Measurements from ENCODE around the gene CRABP2.

CRABP2 gene

GRCh38 chr1:156705321-156705917 lies at the start of gene CRABP2:
TSS of gene CRABP2 (minus strand) at chr1:156705583. CDS start at chr1:156705446, 137 bp downstream.
- peak within 1 kb of the TSS; percentile 63 for H3K4me3 ChIP-seq (ENCODE audit: low read depth, low read length)

- no peak overlapping the region for H3K4me3 ChIP-seq (ENCODE audit: low read depth, low read length)
These were observed 48.8 kb upstream of the CRABP2 start for GRCh38 chr1:156754219-156754618.

DNA sequence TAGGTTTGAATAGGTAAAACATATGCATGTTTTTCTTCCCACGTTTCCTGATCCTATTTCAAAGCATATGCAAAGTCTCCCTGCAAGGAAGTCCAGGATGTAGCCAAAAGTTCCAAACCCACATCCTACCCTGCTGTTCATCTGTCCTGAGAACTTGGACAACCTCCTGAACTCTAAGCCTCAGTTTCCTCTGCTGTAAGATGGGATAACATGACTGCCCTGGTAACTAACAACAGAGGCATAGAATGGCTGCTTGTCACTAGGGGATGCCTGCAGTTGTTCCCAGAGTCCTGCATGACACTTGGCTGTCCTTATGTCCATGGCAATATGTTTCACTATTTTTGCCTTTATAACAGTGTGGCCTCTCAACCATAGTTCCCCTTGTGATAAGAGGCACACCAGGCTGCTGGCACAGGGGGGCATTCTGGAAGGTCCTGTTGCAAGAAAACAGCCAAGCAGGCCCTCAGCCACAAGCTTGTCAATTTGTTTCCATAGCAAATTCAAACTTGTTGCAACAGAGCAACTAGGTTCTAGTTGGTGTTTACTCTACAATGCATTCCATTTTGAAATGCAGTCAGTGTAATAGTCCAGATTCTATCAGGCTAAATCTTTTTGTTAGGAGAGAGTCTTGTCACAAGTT lies 47.6 kb upstream of the CRABP2 start:
- H3K4me3 ChIP-seq (ENCODE audit: low read depth, low read length): peak overlapping the region; percentile 74

- H3K4me3 ChIP-seq (ENCODE audit: low read depth, low read length): peak overlapping the region; percentile 74
These were observed 46.5 kb upstream of the CRABP2 start for GRCh38 chr1:156751757-156752481.

- H3K4me3 ChIP-seq (ENCODE audit: low read depth, low read length): peak within 1 kb of the TSS; percentile 78
These were observed 46.0 kb upstream of the CRABP2 start, which contains the start of gene HDGF for GRCh38 chr1:156751451-156751756. TSS of gene HDGF (minus strand) at chr1:156751675. CDS start at chr1:156751429, 246 bp downstream.

- H3K4me3 ChIP-seq (ENCODE audit: low read depth, low read length): peak overlapping the region; percentile 78
These were observed 45.5 kb upstream of the CRABP2 start for GRCh38 chr1:156750711-156751450.

- H3K4me3 ChIP-seq (ENCODE audit: low read depth, low read length): peak overlapping the region; percentile 78
These were observed 44.8 kb upstream of the CRABP2 start for GRCh38 chr1:156750191-156750672.

DNA sequence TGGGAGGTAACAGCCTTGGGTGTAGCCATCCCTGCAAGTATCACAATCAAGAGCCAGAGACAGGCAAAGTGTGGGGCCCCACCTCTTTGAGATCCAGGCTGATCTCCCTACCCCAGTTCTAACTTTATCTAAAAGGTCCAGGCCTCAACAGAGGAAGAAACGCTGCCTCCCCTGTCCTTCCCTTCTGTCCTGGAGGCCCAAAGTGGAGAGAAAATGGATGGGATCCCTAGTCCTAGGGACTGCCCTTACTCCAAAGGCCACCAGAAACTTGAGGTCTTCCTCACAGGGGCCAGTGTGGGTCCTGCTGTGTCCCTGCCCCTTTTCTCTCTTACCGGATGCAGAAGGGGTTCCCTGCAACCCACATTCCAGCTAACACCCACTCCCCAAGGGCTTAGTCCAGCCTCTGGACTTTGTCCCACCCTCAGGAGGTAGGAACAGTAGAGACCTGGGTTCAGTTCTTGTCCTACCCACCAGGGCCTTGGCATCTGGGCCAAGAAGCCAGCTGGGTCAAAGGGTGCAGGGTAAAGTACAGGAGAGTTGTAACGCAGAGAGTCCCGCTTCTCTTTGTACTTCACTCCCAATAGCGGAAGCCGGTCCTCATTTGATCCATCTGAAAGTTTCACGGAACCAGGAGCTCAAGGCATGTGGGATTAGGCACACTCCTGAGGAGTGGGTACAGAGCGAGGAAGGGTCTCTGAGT lies 44.2 kb upstream of the CRABP2 start:
- peak overlapping the region; percentile 78 for H3K4me3 ChIP-seq (ENCODE audit: low read depth, low read length)

DNA sequence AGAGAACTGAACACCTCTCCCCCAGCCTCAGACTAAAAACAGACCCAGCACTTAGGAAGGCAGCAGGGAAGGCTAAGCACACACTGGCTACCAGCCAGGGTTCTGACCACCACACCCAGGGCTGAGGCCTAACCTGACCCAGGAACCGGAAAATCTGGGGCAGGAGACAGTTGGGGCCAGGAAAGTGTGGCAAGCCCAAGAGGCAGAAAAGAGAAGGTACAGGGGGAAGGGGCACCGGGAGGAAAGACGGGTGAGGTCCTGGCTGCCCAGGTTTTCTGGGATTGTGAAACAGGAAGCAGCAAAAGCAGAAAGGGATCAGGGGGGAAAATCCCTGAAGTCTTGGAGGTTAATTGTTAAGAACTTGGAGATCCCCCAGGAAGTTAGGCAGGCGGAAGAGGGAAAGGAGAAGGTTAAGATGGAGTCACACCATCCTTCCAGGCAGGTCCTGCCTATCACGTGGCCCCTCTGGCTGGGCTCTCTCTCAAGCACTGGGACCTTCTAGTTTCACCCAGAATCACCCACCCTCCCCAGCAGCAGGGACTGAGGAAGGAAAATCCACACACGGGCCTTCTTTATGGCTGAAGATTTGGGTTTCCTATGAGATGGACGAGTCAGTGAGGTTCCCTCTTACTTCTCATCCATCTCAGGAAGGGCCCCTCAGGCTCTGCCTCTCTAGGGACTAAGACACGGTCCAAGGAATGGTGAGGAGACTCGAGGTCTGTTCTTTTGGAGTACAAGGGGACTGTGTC lies 43.5 kb upstream of the CRABP2 start:
- no peak overlapping the region for H3K4me3 ChIP-seq (ENCODE audit: low read depth, low read length)

DNA sequence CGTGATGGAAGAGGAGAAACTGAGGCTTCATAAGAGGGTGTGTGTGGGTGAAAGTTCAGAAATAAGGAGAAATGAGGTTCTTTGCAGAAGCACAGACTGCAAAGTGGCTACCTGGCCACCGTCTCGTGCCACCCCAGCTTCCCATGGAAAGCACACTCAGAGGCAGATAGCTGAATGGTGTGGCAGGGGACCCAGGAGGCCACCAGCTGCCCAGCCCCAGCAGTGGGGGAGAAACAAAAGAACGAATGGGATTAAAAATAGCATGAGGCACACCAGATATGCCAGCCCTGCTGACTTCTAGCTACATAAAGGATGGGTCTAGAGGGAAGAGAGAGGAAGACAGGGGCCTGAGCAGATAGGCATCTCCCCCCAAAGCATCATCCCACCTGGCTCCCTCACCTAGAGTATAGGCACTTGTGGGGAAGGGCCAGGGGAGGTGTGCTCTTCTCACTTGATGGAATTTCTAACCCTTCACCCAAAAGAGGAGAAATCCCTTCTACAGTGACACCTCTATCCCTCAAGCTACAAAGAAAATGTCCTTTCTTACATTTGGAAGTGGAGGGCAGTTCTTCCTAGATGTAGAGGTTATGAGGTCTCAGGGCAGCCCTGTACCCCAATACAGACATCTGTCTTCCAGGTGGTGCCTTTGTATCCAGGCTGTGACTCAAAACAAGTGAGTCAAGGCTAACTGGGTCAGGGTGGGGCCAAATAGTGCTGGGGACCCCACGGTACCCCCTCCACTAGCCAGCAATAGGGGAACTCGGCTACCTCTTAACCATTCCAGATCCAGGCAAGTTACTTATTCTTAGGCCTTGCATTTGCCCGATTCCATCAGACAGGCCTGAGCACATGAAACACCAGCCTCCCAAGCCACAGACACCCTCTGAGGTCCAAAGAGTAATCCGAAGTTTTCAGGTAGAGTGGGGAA lies 42.6 kb upstream of the CRABP2 start:
- H3K4me3 ChIP-seq (ENCODE audit: low read depth, low read length): no peak overlapping the region

DNA sequence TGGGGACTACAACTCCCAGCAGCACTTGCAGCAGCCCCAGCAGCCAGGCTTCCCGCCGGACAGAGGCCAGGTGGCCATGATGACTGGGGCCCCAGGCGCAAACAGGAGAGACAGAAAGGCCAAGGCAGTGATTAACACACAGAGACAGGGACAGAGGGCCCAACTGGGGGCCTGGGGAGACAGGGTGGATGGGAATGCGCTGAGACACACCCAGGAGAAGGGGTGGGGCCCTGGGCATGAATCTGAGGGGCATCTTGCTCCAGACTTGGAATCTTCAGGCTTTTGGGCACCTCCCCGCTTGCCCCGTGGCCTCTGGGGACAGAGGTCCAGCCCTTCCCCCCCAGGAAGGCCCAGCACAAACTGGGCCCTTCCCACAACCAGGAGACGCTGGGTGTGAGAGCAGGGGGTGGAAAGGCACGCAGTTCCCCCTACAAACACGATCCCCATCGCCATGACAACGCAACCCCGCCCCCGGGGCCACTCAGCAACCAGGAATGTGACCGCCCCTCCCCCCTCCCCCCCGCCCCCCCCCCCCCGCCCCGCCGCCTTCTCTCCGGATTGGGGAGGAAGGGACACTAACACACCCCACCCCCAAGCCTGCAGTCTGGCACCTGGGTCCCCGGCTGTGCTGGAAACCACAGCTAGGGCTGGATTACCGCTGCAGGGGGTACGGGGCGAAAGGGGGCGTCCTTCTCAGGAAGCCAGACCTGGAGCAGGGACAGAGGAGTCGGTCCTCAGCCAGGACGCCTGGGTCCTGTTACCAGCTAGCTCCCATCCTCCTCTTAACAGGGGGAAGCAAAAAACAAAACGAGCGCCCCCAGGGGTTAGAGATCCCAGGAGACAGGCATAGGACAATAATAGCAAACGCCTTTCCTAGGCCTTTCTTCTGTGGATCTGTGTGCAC lies 41.6 kb upstream of the CRABP2 start:
- peak overlapping the region; percentile 54 for H3K4me3 ChIP-seq (ENCODE audit: low read depth, low read length)

- H3K4me3 ChIP-seq (ENCODE audit: low read depth, low read length): no peak overlapping the region
These were observed 41.0 kb upstream of the CRABP2 start for GRCh38 chr1:156746406-156746727.

DNA sequence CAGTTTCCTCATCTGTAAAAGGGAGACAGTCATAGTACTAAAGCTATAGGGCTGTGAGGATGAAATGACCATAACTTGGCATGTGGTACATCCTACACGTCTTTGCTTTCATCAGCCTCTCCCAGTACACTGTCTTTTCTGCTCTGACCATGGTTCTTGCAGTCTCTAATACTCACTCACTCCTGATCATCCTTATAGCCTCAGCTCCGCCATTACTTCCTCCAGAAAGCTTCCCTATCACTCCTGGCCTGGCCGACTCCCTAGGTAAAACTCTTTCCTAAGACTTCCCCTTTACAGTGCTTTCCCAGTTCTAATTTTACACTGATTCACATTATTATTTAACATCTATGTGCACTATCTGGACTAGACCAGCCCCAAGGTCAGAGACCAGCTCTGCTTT lies 40.5 kb upstream of the CRABP2 start:
- H3K4me3 ChIP-seq (ENCODE audit: low read depth, low read length): no peak overlapping the region

DNA sequence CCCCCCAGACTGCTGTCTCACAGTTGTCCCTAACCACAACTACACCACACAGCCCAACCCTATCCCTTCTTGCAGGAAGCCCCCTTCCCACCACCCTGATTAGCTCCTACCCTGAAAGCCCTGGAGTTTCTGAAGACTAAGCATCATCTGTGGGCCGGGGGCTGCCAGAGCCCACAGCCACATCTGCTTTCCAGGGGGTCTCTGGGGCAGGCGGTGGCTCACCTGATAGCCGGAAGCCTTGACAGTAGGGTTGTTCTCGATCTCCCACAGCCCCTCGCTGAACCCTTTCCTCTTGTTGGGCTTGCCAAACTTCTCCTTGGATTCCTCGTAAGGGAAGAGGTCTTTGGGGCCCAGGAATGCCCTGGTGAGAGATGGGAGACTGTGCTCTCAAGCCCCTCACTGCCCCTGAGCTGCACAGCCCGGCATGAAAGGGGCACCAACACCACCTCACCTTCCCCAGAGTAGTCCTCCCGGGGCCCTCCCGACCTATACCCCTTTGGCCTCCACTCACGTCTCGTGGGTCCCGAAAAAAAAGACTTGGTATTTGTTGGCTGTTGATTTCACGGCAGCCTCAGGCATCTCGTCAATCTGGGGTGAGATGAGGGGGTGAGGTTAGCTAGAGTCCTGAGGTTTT lies 39.5 kb upstream of the CRABP2 start:
- no peak overlapping the region for H3K4me3 ChIP-seq (ENCODE audit: low read depth, low read length)

DNA sequence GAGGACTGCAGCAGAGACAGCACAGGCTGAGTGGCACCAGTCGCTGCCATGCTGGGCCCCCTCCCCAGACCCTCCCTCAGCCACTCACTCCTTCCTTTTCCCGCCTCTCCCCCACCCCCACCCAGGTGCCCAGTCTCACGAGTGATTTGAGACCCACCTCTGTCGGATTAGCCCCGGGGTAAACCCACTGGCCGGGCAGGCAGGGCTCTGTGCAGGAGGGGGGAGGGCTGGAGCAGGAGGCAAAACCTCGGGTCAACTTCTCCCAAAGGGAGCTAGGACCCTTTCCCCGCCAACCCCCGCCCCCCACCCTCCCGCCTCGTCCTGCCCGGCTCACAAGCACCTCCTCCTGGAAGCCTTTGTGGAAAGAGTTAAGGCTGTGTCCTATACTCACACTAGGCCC lies 39.0 kb upstream of the CRABP2 start:
- no peak overlapping the region for H3K4me3 ChIP-seq (ENCODE audit: low read depth, low read length)

DNA sequence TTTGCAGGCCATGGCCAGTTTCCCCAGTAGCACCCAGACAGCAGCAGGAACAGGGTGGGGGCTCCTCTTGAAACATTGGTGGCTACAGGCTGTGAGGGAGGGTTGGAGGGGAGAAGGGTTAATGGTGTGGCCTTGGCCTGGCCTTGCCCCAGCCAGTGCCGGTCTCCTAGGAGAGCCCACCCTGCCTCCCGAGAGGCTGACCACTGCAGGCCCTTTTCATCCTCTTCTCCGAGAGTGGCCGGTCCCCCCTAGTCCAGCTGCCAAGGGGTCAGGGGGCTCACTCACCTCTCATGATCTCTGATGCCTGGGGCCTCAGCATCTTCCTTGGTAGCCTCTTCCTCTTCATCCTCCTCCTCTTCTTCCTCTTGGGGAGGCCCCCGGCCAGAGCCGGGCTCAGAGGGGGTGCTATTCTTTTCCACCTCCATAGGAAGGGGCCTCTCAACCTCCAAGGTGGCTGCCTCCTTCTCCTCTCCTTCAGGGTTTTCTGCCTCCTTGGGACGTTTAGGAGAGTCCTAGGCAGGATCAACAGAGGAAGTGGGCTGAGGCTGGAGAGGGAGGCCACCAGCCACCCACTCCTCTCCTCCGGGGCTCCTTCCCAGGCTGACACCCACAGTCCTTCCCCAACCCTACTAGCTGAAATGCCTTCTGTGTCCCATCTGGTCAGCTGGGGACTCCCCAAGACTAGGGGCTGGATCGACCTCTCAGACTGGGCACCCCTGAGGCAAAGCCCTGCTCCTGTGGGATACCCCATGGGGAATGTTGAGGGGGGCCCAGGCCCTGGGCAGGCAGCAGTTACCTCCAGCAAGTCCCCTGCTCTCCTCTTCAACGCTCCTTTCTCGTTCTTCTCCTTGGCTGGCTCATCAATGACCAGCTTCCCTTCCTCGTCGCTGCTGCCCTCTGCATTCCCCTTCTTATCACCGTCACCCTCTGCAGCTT lies 38.3 kb upstream of the CRABP2 start:
- H3K4me3 ChIP-seq (ENCODE audit: low read depth, low read length): no peak overlapping the region

GRCh38 chr1:156742801-156743200 lies 37.4 kb upstream of the CRABP2 start:
- no peak overlapping the region for H3K4me3 ChIP-seq (ENCODE audit: low read depth, low read length)
